GM10248 (cell line): ENCODE data around the gene CUL2.
"Not testable (repeated sequence)": the region's sequence is repeated elsewhere in the genome, so short reads cannot be mapped to it uniquely, and the experiment has no call there.

Experiments
- CTCF ChIA-PET: fragments of 300-600 bp; sonication (Branson Sonifier 250); formaldehyde crosslinking; extraction: SDS; loops from one replicate; lab custom pipeline; 2021; ENCODE audit warnings: antibody characterized with exemption; lab: Yijun Ruan, JAX
- POLR2A ChIA-PET: fragments of 350-650 bp; sonication (Branson Sonifier 250); formaldehyde crosslinking; extraction: SDS; loops from one replicate; lab custom pipeline; 2020; ENCODE audit warnings: antibody characterized with exemption; lab: Yijun Ruan, JAX
- DNase-seq: peaks from one replicate; pipeline ENCODE4 v3.0.0; 2012; ENCODE audit errors: extremely low spot score
- CTCF ChIP-seq: IDR thresholded peaks from 2 replicates; pipeline ENCODE4 v1.5.1; 2012; ENCODE audit warnings: mild to moderate bottlenecking, low read depth; ENCODE audit errors: extremely low read depth, missing control alignments, control extremely low read depth

Gene CUL2

DNA sequence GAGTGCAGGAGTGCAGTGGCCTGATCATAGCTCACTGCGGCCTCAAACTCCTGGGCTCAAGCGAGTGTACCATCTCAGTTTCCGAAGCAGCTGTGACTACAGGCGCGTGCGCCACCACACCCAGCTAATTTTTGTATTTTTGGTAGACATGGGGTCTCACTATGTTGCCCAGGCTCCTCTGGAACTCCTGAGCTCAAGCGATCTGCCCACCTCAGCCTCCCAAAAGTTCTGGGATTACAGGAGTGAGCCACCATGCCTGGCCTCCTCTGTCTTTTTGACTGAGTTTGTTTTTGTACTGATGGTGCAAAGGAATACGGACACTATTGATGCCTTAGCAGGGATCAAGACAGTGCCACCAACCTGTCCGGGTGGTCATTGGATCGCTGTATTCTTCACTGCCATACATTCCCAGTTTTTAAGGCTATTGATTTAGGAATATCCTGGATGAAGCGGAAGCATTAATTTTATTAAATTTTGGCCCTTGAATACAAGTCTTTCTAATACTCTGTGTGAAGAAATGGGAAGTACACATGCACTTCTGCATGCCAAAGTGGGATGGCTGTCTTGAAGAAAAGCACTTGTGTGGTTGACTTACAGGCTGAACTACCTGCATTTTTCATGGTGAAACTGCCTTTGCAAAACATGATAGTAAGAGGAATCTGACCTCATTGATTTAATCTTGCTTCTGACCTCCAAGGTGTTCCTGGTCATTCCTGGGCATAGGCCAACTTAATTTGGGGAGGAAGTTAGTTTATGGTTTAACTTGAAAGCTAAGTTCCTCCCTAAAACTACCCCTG is 2.1 kb upstream of the CUL2 start:
- DNase-seq = no peak
- ChIA-PET CTCF (interaction anchor here (1.1 kb wide), 1 partner anchor 28 kb away, joined by 3 read pairs; no protein-coding TSS in a partner anchor), POLR2A (no interaction called here)
- no peak for TF ChIP-seq CTCF

DNA sequence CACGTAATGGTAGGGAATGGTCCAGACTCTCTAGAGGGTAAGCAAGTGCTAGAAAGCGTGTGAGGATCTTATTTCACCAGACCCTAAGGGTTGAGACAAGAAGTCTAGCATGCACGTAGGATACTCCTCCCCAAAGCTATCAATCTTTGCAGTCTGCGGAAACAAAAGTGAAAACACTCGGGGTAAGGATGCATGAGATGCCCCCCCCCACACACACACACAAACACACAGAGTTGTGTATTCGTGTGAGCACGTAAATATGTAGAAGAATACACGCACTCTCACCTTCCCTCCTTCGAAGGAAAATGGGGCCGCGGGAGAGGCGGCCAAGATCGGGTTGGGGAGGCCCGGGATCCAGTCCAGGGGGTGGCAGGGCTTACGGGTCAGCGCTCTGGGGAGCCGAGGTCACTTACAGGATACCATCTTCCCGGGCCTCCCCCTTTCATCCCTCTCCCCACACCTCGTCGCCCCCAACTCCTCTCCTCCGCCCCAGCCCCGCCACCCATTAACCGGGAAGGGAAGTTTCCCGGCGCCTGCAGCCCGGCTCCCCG is 455 bp downstream of the CUL2 start:
- peak; percentile 54 for DNase-seq

DNA sequence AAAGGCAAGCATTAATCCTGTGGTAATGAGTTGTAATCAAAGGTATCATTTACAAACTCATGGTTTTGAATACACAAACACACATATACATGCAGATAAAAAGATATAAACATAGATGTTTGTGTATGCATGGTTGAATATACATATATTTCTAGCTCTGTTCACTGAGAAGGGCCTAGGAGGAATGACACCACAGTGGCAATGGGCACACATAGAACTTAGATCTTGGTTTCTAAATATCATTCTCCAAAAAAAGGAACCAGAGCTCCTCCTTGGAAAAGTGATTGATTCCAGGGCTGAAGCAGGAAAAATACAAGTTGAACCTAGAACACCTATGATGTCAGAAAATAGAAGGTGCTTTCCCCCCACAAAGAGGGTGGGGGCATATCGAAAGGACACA is 6.9 kb downstream of the CUL2 start:
- no peak for DNase-seq
- no peak for TF ChIP-seq CTCF
- POLR2A ChIA-PET = no interaction called here
- CTCF ChIA-PET = no interaction called here

More for the DNA sequence above, 455 bp downstream of the CUL2 start:
- no peak for TF ChIP-seq CTCF
- ChIA-PET POLR2A (no interaction called here), CTCF (interaction anchor here (1.1 to 2.1 kb wide), 3 partner anchors 10 to 129 kb away, joined by 3 to 7 read pairs (median 6); no protein-coding TSS in a partner anchor)

- CTCF ChIA-PET = interaction anchor here (1.2 to 1.4 kb wide), 3 partner anchors 11 to 39 kb away, joined by 3 to 5 read pairs (median 4); no protein-coding TSS in a partner anchor
- POLR2A ChIA-PET, DNase-seq: not testable (repeated sequence)
Measured at GRCh38 chr10:35080261-35080660, 9.9 kb downstream of the CUL2 start.

- no peak for TF ChIP-seq CTCF
- ChIA-PET POLR2A (no interaction called here), CTCF (interaction anchor here (1.2 to 1.4 kb wide), 3 partner anchors 11 to 40 kb away, joined by 3 to 5 read pairs (median 4); no protein-coding TSS in a partner anchor)
- no peak for DNase-seq
Measured at GRCh38 chr10:35079763-35080162, 10.4 kb downstream of the CUL2 start.

DNA sequence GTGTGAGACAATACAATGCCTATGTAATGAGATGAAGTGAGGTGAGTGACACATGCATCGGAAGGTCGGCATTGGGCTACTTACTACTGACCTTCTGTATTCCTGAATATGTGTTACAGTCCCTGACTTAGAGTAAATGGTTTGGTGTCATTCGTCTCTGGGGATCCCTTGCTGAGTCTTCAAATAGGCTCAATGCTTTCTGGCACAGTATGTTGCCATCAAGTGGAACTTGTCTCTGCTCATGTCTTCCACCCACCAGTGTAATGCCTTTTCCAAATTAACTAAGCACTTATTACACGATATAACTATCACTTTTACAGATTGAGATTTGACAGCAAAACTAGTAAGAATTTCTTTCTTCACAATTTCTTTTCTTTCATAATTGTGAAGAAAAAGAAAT is 10.9 kb downstream of the CUL2 start:
- POLR2A ChIA-PET = no interaction called here
- TF ChIP-seq CTCF = no peak
- CTCF ChIA-PET = no interaction called here
- no peak for DNase-seq

DNA sequence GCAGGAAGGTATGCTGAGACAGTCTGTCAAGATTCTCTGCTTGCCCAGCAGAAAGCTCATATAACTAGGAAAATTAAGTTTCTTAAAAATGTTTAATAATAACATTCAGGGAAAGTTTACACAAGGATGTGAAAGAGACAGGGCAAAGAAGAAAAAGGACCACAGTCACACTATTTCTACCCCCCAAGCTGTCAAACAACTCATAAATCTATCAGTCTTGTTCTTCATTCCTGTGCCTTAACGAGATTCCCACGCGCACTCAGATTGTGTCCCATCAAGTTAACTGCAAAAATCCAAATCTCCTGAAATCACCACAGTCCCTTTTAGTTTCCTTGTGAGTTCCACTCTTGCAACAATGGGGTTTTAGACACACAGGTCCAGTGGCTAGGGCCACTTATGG is 14.9 kb downstream of the CUL2 start:
- no peak for DNase-seq
- no peak for TF ChIP-seq CTCF
- ChIA-PET POLR2A (interaction anchor here (0.5 kb wide), 1 partner anchor 422 kb away, joined by 5 read pairs; no protein-coding TSS in a partner anchor), CTCF (interaction anchor here (1.0 kb wide), 1 partner anchor 20 kb away, joined by 5 read pairs; no protein-coding TSS in a partner anchor)
